Type B pancreatic cell (in vitro differentiated cells): Measurements from ENCODE around the gene NUDC. TPM values are rescaled to one million over a fixed set of nuclear protein-coding genes. Genes with fewer than 3 reads are reported as not detected.
A peak's percentile ranks its signal among the peaks of the same experiment; 100 is the strongest.

Experiments
- DNase-seq: peaks from one replicate; pipeline ENCODE4 v3.0.0; 2021; ENCODE audit warnings: mixed read lengths; ENCODE audit not compliant: unreplicated experiment; ENCODE audit errors: extremely low spot score
- H3K27ac Mint-ChIP-seq: 2 replicates; pipeline ENCODE4 v1.8.0; 2021; ENCODE audit warnings: mild to moderate bottlenecking, mixed read lengths
- H3K27me3 Mint-ChIP-seq: 2 replicates; pipeline ENCODE4 v1.8.0; 2021; ENCODE audit warnings: mixed read lengths
- H3K36me3 Mint-ChIP-seq: 2 replicates; pipeline ENCODE4 v1.8.0; 2021; ENCODE audit warnings: mixed read lengths
- H3K4me1 Mint-ChIP-seq: one replicate; pipeline ENCODE4 v1.8.0; 2021; ENCODE audit warnings: mixed read lengths; ENCODE audit not compliant: unreplicated experiment
- H3K4me3 Mint-ChIP-seq: 2 replicates; pipeline ENCODE4 v1.8.0; 2021; ENCODE audit warnings: mild to moderate bottlenecking, mixed read lengths
- H3K9me3 Mint-ChIP-seq: 2 replicates; pipeline ENCODE4 v1.8.0; 2021; ENCODE audit warnings: mixed read lengths
- total RNA-seq: library from RNA; stranded (reverse); gene quantifications from 2 replicates; pipeline ENCODE4 v1.2.1, GENCODE V29; 2021; ENCODE audit warnings: low replicate concordance
- TF ChIP-seq, protein P1 (sequence below): fragments of 200-600 bp; sonication (generic); conservative IDR thresholded peaks from 2 replicates; pipeline ENCODE4 v1.5.0; 2021; ENCODE audit warnings: antibody characterized with exemption, mild to moderate bottlenecking

The NUDC gene
- total RNA-seq, 1 donor from 2014 or later, result 82.7 TPM

DNA sequence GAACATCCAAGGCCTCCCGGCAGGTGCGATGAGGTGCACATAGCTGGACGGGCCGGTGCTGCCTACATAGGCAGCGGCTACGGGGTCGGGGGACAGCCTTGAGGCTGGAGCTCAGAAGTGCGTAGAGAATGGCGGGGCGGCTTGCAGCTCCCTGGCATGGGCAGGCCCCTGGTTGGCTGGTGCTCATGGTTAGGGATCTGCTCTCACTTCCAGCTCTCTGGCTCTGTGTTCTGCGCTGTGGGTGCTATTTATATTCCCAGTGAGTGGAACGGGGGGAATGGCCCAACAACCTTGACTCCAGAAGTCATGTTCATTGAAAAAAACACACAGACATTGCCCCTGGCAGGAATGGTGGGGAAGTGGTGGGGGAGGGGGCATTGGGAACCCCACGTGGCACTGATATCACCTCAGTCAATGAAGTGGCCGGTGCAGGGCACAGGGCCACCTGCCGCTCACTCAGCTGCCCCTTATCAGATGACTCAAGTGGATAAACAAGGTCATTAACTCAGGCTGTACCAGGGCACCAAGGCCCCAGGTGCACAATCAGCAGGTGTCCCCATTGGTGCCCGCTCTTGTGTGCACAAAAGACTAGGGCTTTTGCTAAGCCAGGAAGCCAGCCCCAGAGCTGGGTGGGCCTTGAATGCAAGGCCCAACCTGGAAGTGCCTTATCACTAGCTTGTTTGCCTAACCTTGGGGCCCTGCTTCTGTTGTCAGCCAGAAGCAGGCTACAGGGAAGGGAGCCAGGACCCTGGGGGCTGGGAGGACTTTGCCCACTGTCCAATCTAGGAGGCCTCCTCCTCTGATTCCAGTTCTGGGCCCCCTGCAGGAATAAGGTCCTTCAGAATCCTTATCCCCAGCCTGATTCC is 7.6 kb upstream of the NUDC start, which contains the start of gene NR0B2:
Gene NR0B2 (minus strand): TSS at position 222 of the 866 bp plus-strand sequence. CDS start 35 bp downstream, at position 187.
- TF ChIP-seq, protein P1, sequence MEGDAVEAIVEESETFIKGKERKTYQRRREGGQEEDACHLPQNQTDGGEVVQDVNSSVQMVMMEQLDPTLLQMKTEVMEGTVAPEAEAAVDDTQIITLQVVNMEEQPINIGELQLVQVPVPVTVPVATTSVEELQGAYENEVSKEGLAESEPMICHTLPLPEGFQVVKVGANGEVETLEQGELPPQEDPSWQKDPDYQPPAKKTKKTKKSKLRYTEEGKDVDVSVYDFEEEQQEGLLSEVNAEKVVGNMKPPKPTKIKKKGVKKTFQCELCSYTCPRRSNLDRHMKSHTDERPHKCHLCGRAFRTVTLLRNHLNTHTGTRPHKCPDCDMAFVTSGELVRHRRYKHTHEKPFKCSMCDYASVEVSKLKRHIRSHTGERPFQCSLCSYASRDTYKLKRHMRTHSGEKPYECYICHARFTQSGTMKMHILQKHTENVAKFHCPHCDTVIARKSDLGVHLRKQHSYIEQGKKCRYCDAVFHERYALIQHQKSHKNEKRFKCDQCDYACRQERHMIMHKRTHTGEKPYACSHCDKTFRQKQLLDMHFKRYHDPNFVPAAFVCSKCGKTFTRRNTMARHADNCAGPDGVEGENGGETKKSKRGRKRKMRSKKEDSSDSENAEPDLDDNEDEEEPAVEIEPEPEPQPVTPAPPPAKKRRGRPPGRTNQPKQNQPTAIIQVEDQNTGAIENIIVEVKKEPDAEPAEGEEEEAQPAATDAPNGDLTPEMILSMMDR, result no peak
- H3K4me1 Mint-ChIP-seq, result no peaks in the 10 kb centered on the region

GRCh38 chr1:26915204-26915842 is 6.2 kb upstream of the NUDC start:
- Mint-ChIP-seq H3K27ac (no peak overlapping the region), H3K4me3 (no peak overlapping the region), H3K27me3 (no peaks in the 10 kb centered on the region), H3K36me3 (no peaks in the 10 kb centered on the region), H3K4me1 (peaks cover 2% of the 10 kb centered on the region), H3K9me3 (no peaks in the 10 kb centered on the region)
- TF ChIP-seq, protein P1, result no peak
- DNase-seq, result no peak

More for the DNA sequence above, 7.6 kb upstream of the NUDC start, which contains the start of gene NR0B2:
- no peak for DNase-seq
- Mint-ChIP-seq H3K4me3 (peak within 1 kb of the TSS; percentile 77), H3K27ac (peak within 1 kb of the TSS; percentile 86), H3K36me3 (no peaks in the 10 kb centered on the region), H3K9me3 (no peaks in the 10 kb centered on the region), H3K27me3 (peaks cover 7% of the 10 kb centered on the region)

DNA sequence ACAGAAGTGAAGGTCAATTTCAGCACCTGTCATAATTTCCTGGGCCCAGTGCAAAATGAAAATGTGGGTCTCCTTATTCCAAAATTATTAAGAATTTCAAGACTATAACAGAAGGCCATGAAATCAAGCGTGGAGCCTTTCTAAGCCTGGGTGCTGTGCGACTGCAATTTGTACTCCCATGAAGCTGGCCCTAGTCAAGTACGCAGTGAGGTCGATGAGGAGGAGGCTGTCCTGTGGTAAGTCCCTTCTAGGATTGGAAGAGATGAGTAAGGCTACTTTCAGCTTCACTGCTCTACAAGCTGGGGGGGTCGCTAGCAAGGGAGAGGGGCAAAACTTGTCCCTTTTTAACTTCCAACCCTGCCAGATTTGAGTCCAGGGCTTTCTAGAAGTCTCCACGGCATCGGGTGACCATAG is 410 bp upstream of the NUDC start:
- H3K4me1 Mint-ChIP-seq, result peaks cover 26% of the 10 kb centered on the region
- no peaks in the 10 kb centered on the region for H3K9me3 Mint-ChIP-seq
- H3K27ac Mint-ChIP-seq, result peak overlapping the region; percentile 92
- no peak for DNase-seq
- H3K36me3 Mint-ChIP-seq, result peaks cover 12% of the 10 kb centered on the region
- no peaks in the 10 kb centered on the region for H3K27me3 Mint-ChIP-seq
- peak overlapping the region; percentile 93 for H3K4me3 Mint-ChIP-seq
- TF ChIP-seq, protein P1, result no peak

- TF ChIP-seq, protein P1, result no peak
- no peaks in the 10 kb centered on the region for H3K9me3 Mint-ChIP-seq
- no peaks in the 10 kb centered on the region for H3K27me3 Mint-ChIP-seq
- peaks cover 26% of the 10 kb centered on the region for H3K4me1 Mint-ChIP-seq
- H3K27ac Mint-ChIP-seq, result peak overlapping the region; percentile 72
- H3K4me3 Mint-ChIP-seq, result peak overlapping the region; percentile 93
- peaks cover 18% of the 10 kb centered on the region for H3K36me3 Mint-ChIP-seq
- DNase-seq, result no peak
Observed at GRCh38 chr1:26922431-26922729, 837 bp downstream of the NUDC start.

- TF ChIP-seq, protein P1, result no peak
- no peak for DNase-seq
- H3K27ac Mint-ChIP-seq, result peak overlapping the region; percentile 72
- no peaks in the 10 kb centered on the region for H3K27me3 Mint-ChIP-seq
- H3K36me3 Mint-ChIP-seq, result peaks cover 19% of the 10 kb centered on the region
- peaks cover 26% of the 10 kb centered on the region for H3K4me1 Mint-ChIP-seq
- H3K4me3 Mint-ChIP-seq, result peak overlapping the region; percentile 93
- H3K9me3 Mint-ChIP-seq, result no peaks in the 10 kb centered on the region
Observed at GRCh38 chr1:26922901-26923300, 1.4 kb downstream of the NUDC start.
